OCI-LY1 (cell line): Measurements from ENCODE around the gene CD96.

Experiments used
- CTCF ChIP-seq: fragments of 200-600 bp; sonication (generic), shearing (Covaris generic); IDR thresholded peaks from 2 replicates; pipeline ENCODE4 v1.5.1; 2017; ENCODE audit warnings: mild to moderate bottlenecking, antibody characterized with exemption, low read length, moderate library complexity, mixed read lengths
- EZH2 ChIP-seq: fragments of 200-600 bp; sonication (generic), shearing (Covaris generic); IDR thresholded peaks from 2 replicates; pipeline ENCODE4 v1.8.0; 2017; ENCODE audit warnings: borderline replicate concordance, mixed run types, mild to moderate bottlenecking, antibody characterized with exemption, low read length, moderate library complexity, mixed read lengths

DNA sequence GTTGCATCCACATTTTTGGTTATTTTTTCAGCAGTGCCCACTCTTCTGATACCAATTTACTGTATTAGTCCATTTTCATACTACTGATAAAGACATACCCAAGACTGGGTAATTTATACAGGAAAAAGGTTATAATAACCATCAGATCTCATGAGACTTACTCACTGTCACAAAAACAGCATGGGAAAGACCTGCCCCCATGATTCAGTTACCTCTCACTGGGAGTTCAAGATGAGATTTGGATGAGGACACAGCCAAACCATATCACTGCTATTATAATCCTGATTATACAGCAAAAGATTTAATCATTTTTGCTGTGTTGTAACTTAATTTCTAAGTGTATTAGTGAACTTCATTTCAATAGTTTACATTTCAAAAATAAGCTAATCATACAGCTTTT lies 46.5 kb downstream of the CD96 start:
- TF ChIP-seq CTCF (no peak), EZH2 (no peak)
